ENCODE results near the gene FGD5.
A peak's percentile ranks its signal among the peaks of the same experiment; 100 is the strongest.

Gene FGD5

DNA sequence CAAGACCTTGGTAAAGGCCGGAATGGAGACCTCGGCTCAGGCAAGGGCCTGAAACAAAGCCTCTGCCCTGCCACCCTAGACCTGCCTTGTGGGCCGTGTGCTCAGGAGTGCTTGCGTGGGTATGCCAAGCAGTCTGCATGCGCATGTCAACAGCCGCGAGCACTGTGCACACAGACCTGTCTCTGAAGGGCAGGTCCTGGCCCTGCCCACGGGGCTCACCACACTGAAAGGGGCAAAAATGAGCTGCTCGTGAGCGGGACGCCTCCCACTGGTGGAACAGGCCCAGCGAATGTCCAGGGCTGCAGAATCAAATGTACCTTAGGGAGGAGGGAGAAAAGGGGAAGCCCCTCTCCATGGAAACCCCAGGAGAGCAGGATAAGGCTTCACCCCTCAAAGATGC, 44.3 kb upstream of the FGD5 start:
- TF ChIP-seq, protein P1, sequence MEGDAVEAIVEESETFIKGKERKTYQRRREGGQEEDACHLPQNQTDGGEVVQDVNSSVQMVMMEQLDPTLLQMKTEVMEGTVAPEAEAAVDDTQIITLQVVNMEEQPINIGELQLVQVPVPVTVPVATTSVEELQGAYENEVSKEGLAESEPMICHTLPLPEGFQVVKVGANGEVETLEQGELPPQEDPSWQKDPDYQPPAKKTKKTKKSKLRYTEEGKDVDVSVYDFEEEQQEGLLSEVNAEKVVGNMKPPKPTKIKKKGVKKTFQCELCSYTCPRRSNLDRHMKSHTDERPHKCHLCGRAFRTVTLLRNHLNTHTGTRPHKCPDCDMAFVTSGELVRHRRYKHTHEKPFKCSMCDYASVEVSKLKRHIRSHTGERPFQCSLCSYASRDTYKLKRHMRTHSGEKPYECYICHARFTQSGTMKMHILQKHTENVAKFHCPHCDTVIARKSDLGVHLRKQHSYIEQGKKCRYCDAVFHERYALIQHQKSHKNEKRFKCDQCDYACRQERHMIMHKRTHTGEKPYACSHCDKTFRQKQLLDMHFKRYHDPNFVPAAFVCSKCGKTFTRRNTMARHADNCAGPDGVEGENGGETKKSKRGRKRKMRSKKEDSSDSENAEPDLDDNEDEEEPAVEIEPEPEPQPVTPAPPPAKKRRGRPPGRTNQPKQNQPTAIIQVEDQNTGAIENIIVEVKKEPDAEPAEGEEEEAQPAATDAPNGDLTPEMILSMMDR (IDR thresholded peaks at IDR 0.05), result no peak

DNA sequence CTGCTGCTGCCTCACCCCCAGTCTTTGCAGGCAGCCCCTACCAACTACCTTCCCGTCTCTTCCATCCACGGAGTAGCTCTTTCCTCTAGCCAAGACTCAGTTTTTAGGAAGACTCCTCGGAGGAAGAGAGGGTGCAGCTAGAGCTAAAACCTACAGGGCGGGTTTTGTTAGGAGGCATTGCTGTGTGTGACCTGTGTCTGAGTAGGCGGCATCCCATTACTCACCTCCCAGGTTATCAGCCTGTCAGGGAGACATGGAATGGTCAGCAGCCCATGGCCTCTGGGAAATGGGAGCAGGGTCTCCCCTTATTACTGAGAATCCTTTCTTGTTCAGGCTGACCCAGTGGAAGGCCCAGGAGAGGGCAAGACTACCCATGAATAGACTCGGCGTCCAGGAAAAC, 43.8 kb upstream of the FGD5 start:
- TF ChIP-seq, protein P1 (IDR thresholded peaks at IDR 0.05), result no peak

DNA sequence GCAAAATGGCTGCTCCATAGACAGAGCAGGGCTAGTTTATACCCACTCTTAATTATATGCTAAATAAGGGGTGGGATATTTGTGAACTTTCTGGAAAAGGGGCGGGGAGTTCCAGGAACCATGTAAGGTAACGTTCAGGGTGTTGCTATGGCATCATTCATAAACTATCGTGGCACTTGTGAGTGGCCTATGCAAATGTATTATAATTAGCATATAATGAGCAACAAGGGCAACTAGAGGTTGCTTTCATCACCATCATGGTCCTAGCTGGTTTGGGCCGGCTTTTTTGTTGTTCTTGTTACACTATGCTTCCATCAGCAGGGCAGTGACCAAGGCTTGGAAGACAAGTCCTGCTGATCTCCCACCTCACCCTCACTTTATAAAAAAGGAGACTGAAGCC, 43.2 kb upstream of the FGD5 start:
- TF ChIP-seq, protein P1 (IDR thresholded peaks at IDR 0.05), result no peak

DNA sequence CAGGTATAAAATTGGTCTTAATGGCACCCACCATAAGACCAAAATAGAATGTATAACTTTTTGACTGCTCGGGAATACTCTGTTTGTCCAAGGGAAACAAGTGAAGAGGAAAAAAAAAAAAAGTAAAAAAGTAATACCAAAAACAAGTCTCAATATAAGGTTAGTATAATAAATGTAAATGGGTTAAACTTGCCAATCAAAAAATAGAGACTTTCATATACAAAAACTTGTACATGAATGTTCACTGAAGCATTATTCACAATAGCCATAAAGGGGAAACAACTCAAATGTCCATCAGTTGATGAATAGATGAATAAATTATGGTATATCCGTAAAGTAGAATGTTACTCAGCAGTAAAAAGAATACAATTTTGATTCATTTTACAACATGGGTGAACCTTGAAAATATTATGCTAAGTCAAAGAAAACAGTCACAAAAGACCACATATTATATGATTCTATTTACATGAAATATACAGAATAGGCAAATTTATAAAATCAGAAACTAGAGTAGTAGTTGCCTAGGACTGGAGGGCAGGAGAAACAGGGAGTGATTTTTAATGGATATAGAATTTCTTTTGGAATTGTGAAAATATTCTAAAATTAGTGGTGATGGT, 39.6 kb upstream of the FGD5 start:
- TF ChIP-seq, protein P1 (IDR thresholded peaks at IDR 0.05), result no peak

DNA sequence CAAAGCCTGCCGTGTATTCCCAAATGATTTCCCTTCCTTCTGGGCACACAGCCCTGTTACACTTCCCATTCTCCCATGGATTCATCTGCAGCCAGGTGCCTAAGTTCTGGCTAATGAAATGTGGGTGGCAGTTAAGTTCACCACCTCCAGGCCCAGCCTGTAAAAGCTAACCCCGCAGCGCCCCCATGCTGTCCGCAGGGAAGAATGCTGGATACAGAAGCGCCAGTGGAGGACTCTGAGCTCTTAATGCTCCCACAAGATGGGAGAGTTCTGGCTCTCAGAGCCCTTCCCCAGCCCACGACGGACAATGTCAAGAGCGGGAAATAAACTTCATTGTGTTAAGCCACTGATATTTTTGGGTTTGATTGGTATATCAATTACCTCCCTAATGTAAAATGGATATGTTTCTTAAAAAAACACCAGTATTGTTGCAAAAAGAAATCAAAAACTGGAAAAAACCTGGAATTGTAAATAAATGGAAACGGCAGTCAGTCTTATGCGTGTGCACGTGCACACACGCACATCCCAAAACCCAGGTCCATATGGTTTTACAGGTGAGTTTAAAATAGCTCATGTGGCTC, 37.7 kb upstream of the FGD5 start:
- TF ChIP-seq, protein P1 (IDR thresholded peaks at IDR 0.05), result peak; percentile 82

DNA sequence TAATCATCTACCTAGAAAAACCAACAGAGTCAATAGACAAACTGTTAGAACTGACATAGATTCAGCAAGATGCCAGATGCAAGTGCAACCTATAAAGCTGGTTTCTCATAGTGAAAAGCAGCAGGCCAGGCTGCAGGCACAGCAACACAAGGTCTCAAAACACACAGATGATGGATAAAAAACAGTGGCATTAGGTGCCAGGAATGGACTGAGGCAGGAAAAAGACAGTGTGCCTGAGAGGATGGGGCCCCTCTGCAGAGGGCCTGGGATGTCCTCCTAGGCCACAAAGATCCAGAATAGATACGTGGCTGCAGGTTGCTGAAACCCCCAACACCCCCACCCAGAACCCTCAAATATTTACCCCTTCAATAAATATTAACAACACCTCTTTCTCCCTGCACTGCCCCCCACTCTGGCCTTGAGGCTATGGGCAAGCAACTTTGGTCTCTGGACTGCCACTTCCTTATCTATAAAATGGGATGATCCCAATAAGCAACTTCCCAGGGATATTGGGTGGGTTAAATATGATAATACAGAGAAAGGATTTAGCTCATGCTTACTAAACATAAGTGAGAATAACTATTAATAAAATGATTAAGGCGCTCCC, 35.2 kb upstream of the FGD5 start:
- TF ChIP-seq, protein P1 (IDR thresholded peaks at IDR 0.05), result no peak

DNA sequence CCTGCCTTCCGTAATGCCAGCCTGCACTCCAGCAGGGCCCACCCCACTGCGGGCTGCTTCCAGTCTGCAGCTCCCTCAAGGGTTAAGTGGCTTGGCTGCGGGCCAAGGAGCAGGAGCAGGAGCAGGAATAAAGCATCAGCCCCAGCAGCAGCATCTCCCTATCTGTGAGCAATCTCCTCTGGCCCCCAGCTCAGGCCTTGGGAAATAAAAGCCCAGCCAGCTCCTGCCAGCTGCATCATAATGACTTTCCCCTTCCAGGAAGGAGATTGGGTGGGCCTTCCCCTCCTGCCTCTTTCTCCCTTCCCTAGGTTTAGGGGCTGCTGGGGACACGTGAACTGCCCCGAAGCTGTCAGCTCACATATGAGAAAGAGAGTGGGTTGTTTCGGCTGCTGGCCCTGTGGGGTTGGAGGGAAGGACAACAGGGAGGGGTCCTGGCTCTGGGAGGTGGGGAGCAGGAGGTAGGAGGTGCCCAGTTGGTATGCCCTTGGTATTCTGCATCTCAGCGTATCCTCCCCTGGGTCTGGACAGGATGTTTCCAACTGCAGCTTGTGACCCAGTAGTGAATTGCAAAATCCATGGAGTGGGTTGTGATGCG, 34.6 kb upstream of the FGD5 start:
- TF ChIP-seq, protein P1 (IDR thresholded peaks at IDR 0.05), result no peak

All from LNCAP (cell line).